SK-N-DZ (cell line): ENCODE results near the gene R3HDM2.

Source experiments
- DNase-seq: peaks from one replicate; pipeline ENCODE4 v3.0.0-alpha.2; 2015; ENCODE audit warnings: low spot score

The R3HDM2 gene

GRCh38 chr12:57218030-57218853, 212.6 kb downstream of the R3HDM2 start:
- no peak for DNase-seq

- no peak for DNase-seq
Observed at GRCh38 chr12:57216921-57217879, 213.6 kb downstream of the R3HDM2 start.

- no peak for DNase-seq
Observed at GRCh38 chr12:57216014-57216911, 214.6 kb downstream of the R3HDM2 start, which contains the start of gene NXPH4. Gene NXPH4, plus strand, starts transcription at chr12:57216794. Its CDS starts 176 bp downstream, at chr12:57216970.

GRCh38 chr12:57215668-57216013, 215.2 kb downstream of the R3HDM2 start:
- no peak for DNase-seq

- no peak for DNase-seq
Observed at GRCh38 chr12:57215065-57215464, 215.8 kb downstream of the R3HDM2 start.

GRCh38 chr12:57214398-57214781, 216.5 kb downstream of the R3HDM2 start:
- peak; percentile 82 for DNase-seq

- DNase-seq, result no peak
Observed at GRCh38 chr12:57213763-57214397, 217.0 kb downstream of the R3HDM2 start.

- peak; percentile 75 for DNase-seq
Observed at GRCh38 chr12:57213058-57213715, 217.7 kb downstream of the R3HDM2 start.

- no peak for DNase-seq
Observed at GRCh38 chr12:57212701-57213057, 218.2 kb downstream of the R3HDM2 start.

- no peak for DNase-seq
Observed at GRCh38 chr12:57211791-57212700, 218.8 kb downstream of the R3HDM2 start.

- no peak for DNase-seq
Observed at GRCh38 chr12:57210926-57211692, 219.7 kb downstream of the R3HDM2 start.

GRCh38 chr12:57210461-57210860, 220.4 kb downstream of the R3HDM2 start:
- no peak for DNase-seq

- no peak for DNase-seq
Observed at GRCh38 chr12:57209916-57210315, 220.9 kb downstream of the R3HDM2 start.

GRCh38 chr12:57208631-57209282, 222.1 kb downstream of the R3HDM2 start:
- DNase-seq, result no peak

- DNase-seq, result no peak
Observed at GRCh38 chr12:57207731-57208630, 222.9 kb downstream of the R3HDM2 start.

GRCh38 chr12:57205931-57206330, 224.9 kb downstream of the R3HDM2 start:
- no peak for DNase-seq

- DNase-seq, result no peak
Observed at GRCh38 chr12:57205186-57205585, 225.7 kb downstream of the R3HDM2 start.
